Measurements from ENCODE around the gene POGLUT3.

POGLUT3 gene

DNA sequence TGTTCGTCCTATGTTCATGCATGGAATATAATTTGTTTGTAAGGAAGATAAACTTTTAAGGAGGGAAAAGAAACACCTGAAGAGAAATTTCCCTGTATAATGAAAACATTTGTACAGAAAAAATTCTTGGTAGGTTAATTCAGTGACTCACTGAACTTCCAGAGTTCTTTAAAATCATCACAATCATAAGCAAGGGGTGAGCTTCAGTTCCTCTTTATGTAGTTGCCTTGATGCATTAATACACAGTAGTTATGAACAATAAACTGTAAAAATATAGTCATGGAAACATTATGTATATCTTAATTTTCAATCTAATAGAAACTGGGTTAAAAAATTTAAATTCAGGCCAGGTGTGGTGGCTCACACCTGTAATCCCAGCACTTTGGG lies 29.7 kb downstream of the POGLUT3 start:
- no peaks in the 10 kb centered on the region for H3K36me3 ChIP-seq (ENCODE audit: insufficient read depth, low read depth, low read length)
- H3K4me3 ChIP-seq (ENCODE audit: low read length) = no peak overlapping the region
- no peaks in the 10 kb centered on the region for H3K9me3 ChIP-seq (ENCODE audit: insufficient read depth, low read depth, low read length)
- no peaks in the 10 kb centered on the region for H3K27me3 ChIP-seq (ENCODE audit: insufficient read depth, low read length)
- H3K27ac ChIP-seq (ENCODE audit: low read length) = no peak overlapping the region
- H3K4me1 ChIP-seq (ENCODE audit: insufficient read depth, low read length) = no peaks in the 10 kb centered on the region
- H3K9ac ChIP-seq (ENCODE audit: low read depth, low read length) = no peak overlapping the region

DNA sequence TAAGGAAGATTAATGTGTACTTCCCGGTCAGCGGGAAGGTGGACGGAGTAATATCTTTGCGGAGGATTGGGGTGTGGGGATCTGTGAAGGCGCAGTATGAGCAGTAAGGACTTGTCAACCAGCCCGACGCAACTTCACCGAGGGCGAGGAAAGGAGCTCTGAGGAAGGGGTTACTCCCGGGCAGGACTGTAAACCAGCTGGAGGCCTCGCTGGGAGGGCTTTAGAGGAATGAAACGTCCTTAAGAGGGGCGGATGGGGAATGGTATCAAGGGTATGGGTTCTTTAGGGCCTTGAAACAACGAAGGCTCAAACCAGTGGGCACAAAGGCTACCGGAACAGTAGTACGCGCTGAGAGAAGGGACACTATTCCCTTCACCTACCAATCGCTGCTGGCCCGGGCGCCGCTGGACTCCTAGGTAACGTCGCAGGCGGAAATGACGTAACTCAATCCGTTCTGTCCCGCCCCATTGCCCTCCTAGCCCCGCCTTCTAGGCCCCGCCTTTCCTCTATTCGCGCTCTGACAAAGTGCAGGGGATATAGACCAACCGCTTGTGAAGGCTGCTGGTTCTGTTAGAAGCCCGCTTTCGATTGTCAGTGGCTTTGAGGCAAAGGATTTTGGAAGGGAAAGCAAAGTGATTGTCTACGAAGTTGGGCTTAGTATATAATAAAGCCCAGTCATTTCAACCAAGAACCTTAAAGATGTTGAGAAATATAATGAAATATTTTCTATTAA lies 30.9 kb downstream of the POGLUT3 start, which contains the start of gene C11orf65:
Gene C11orf65 (minus strand): TSS at position 439 of the 733 bp plus-strand sequence. CDS start 5,970 bp downstream, outside the sequence.
- peak within 1 kb of the TSS; percentile 94 for H3K27ac ChIP-seq (ENCODE audit: low read length)
- H3K9ac ChIP-seq (ENCODE audit: low read depth, low read length) = peak within 1 kb of the TSS; percentile 91
- H3K36me3 ChIP-seq (ENCODE audit: insufficient read depth, low read depth, low read length) = no peaks in the 10 kb centered on the region
- H3K4me1 ChIP-seq (ENCODE audit: insufficient read depth, low read length) = no peaks in the 10 kb centered on the region
- H3K27me3 ChIP-seq (ENCODE audit: insufficient read depth, low read length) = no peaks in the 10 kb centered on the region
- no peaks in the 10 kb centered on the region for H3K9me3 ChIP-seq (ENCODE audit: insufficient read depth, low read depth, low read length)
- peak within 1 kb of the TSS; percentile 83 for H3K4me3 ChIP-seq (ENCODE audit: low read length)

DNA sequence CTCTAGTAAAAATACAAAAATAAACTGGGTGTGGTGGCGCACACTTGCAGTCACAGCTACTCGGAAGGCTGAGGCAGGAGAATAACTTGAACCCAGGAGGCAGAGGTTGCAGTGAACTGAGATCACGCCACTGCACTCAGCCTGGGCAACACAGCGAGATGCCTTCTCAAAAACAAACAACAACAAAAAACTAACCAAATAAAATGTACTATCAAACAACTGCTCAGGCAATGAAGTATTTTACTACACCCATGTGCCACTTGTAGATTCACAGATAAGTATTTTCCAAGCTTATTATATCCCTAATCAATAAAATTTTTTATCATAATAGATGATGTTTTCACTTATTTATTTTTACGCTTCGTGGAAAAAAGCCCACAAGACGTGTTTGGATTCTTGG lies 31.8 kb downstream of the POGLUT3 start:
- Histone ChIP-seq H3K36me3 (ENCODE audit: insufficient read depth, low read depth, low read length) (no peaks in the 10 kb centered on the region), H3K9me3 (ENCODE audit: insufficient read depth, low read depth, low read length) (no peaks in the 10 kb centered on the region), H3K9ac (ENCODE audit: low read depth, low read length) (peak overlapping the region; percentile 91; the same call in 1 of the 2 replicates), H3K27ac (ENCODE audit: low read length) (peak overlapping the region; percentile 94), H3K27me3 (ENCODE audit: insufficient read depth, low read length) (no peaks in the 10 kb centered on the region), H3K4me3 (ENCODE audit: low read length) (peak overlapping the region; percentile 83), H3K4me1 (ENCODE audit: insufficient read depth, low read length) (no peaks in the 10 kb centered on the region)

DNA sequence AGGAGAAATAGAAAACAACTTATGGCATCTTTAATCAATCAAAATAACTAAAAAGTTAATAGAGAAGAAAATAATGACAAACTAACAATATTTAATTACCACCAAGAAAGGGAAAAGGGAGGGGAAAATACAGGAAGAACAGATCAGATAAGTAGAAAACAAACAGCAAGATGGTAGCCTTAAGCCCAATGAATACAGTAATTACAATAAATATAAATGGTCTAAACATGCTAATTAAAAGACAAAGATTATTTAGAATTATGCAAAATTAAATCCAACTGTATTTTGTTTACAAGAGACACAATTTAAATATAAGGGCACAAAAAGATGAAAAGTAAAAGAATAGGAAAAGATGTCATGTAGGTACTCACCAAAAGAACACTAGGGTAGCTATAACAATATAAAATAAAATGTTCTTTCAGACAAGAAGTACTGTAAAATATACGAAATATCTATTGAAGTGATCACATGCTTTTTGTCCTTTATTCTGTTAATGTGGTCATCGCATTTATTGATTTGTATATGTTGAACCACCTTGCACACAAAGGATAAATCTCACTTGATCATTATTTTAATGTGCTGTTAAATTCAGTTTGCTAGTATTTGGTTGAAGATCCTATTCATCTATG lies 44.9 kb downstream of the POGLUT3 start:
- H3K36me3 ChIP-seq (ENCODE audit: insufficient read depth, low read depth, low read length) = no peaks in the 10 kb centered on the region
- H3K27me3 ChIP-seq (ENCODE audit: insufficient read depth, low read length) = no peaks in the 10 kb centered on the region
- H3K4me3 ChIP-seq (ENCODE audit: low read length) = no peak overlapping the region
- H3K9ac ChIP-seq (ENCODE audit: low read depth, low read length) = no peak overlapping the region
- H3K27ac ChIP-seq (ENCODE audit: low read length) = no peak overlapping the region
- H3K9me3 ChIP-seq (ENCODE audit: insufficient read depth, low read depth, low read length) = peaks cover 10% of the 10 kb centered on the region; the same call in 1 of the 2 replicates
- no peaks in the 10 kb centered on the region for H3K4me1 ChIP-seq (ENCODE audit: insufficient read depth, low read length)

Data from iPS-20b (cell line).